Glutamatergic neuron (in vitro differentiated cells): ENCODE data around the gene MAP2. TPM values are rescaled to one million over a fixed set of nuclear protein-coding genes. Genes with fewer than 3 reads are reported as not detected.

Experiments used
- DNase-seq: peaks from one replicate; pipeline ENCODE4 v3.0.0; 2022
- H3K27ac Mint-ChIP-seq: one replicate; pipeline ENCODE4 v1.8.0; 2020; ENCODE audit warnings: mild to moderate bottlenecking, mixed read lengths, inconsistent platforms; ENCODE audit not compliant: unreplicated experiment
- H3K27me3 Mint-ChIP-seq: one replicate; pipeline ENCODE4 v1.8.0; 2020; ENCODE audit warnings: mild to moderate bottlenecking, moderate library complexity, mixed read lengths, inconsistent platforms; ENCODE audit not compliant: unreplicated experiment
- H3K36me3 Mint-ChIP-seq: one replicate; pipeline ENCODE4 v1.8.0; 2020; ENCODE audit warnings: mild to moderate bottlenecking, mixed read lengths, inconsistent platforms; ENCODE audit not compliant: unreplicated experiment
- H3K4me1 Mint-ChIP-seq: one replicate; pipeline ENCODE4 v1.8.0; 2020; ENCODE audit warnings: mild to moderate bottlenecking, low read depth, mixed read lengths, inconsistent platforms; ENCODE audit not compliant: unreplicated experiment
- H3K4me3 Mint-ChIP-seq: one replicate; pipeline ENCODE4 v1.8.0; 2020; ENCODE audit warnings: mild to moderate bottlenecking, mixed read lengths, inconsistent platforms; ENCODE audit not compliant: unreplicated experiment
- H3K9me3 Mint-ChIP-seq: one replicate; pipeline ENCODE4 v1.8.0; 2020; ENCODE audit warnings: mild to moderate bottlenecking, moderate library complexity, mixed read lengths, inconsistent platforms; ENCODE audit not compliant: unreplicated experiment
- CTCF ChIP-seq: fragments of 200-600 bp; sonication (generic); IDR thresholded peaks from one replicate; pipeline ENCODE4 v1.5.0; 2021; ENCODE audit not compliant: partially characterized antibody, unreplicated experiment
- total RNA-seq: library from RNA; stranded (reverse); fragmentation: NEBNext Ultra II Directional; extraction: Animal tissue kit (Norgen Biotek cat#: 25700); gene quantifications from one replicate; pipeline ENCODE4 v1.2.1, GENCODE V29; 2021; ENCODE audit not compliant: unreplicated experiment

MAP2 gene
- total RNA-seq, 1 donor from 2014 or later: 177 TPM

GRCh38 chr2:209640358-209640757, 216.5 kb downstream of the MAP2 start:
- peaks cover 4% of the 10 kb centered on the region for H3K4me1 Mint-ChIP-seq
- H3K36me3 Mint-ChIP-seq: no peaks in the 10 kb centered on the region
- no peak overlapping the region for H3K27ac Mint-ChIP-seq
- no peak for DNase-seq
- H3K27me3 Mint-ChIP-seq: peaks cover 1% of the 10 kb centered on the region
- no peak overlapping the region for H3K4me3 Mint-ChIP-seq
- H3K9me3 Mint-ChIP-seq: no peaks in the 10 kb centered on the region
- no peak for TF ChIP-seq CTCF

DNA sequence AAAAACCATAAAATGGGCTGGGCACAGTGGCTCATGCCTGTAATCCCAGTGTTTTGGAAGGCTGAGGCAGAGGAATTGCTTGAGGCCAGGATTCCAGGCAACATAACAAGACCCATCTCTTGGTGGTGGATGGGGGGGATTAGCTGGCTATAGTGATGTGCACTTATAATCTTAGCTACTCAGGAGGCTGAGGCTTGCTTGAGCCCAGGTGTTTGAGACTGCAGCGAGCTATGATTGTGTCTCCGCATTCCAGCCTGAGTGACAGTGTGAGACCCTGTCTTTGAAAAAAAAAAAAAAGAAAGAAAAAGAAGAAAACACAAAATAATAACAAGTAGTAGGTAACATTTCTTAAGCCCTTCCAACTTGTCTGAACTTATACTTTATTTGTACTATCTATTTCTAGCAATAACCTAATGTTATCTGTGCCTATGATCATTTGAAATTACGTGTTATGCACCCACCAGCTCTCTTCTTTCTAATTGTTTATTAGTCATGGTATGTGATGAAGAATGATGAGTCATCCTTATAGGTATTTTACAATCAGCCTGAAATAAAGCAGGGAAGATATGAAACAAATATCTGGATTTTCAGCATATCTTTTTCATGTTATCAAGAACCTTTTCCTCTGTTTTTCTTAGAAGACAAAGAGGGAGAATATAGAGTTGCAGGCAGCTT, 218.4 kb downstream of the MAP2 start:
- peaks cover 1% of the 10 kb centered on the region for H3K27me3 Mint-ChIP-seq
- H3K27ac Mint-ChIP-seq: no peak overlapping the region

DNA sequence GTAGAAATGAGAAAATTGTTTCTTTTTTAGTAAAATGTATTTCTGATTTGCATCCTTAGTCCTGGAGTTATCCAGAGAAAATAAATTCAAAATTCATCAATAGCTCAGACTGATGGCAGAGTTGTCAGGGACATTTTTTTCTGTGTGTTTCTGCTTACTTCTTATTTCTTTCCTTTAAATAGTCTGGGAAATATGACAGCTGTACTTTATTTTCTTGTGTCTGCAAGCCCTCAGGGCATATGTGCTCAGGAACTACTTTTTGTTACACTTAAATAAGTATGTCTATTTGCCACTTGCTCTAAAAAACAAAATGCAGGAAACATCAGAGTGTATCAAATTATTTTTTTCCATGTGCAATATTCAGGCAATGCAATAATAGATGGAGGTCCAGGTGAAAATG, 221.0 kb downstream of the MAP2 start:
- Mint-ChIP-seq H3K36me3 (no peaks in the 10 kb centered on the region), H3K4me1 (peaks cover 4% of the 10 kb centered on the region), H3K27me3 (peaks cover 1% of the 10 kb centered on the region), H3K4me3 (no peak overlapping the region), H3K9me3 (no peaks in the 10 kb centered on the region), H3K27ac (no peak overlapping the region)
- DNase-seq: no peak
- TF ChIP-seq CTCF: no peak

More for the DNA sequence above, 218.4 kb downstream of the MAP2 start:
- Mint-ChIP-seq H3K9me3 (no peaks in the 10 kb centered on the region), H3K36me3 (no peaks in the 10 kb centered on the region), H3K4me3 (no peak overlapping the region), H3K4me1 (peaks cover 4% of the 10 kb centered on the region)
- no peak for DNase-seq
- TF ChIP-seq CTCF: no peak

DNA sequence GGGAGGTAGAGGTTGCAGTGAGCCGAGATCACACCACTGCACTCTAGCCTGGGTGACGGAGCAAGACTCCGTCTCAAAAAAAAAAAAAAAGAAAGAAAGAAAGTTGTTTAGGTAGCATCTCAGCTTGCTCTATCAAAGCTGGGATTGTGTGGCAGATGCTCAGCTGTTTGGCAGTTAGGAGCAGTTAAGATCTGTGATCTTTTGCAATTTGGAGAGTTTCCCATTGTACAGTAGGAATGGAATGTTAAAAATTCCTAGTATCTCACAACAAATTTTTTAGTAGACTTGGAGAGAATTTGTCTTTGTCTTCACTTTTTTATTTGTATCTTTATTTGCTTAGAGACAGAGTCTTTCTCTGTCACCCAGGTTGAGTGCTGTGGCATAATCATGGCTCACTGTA, 224.9 kb downstream of the MAP2 start:
- TF ChIP-seq CTCF: no peak
- Mint-ChIP-seq H3K27me3 (peaks cover 1% of the 10 kb centered on the region), H3K36me3 (no peaks in the 10 kb centered on the region), H3K27ac (no peak overlapping the region), H3K4me3 (no peak overlapping the region), H3K4me1 (peaks cover 4% of the 10 kb centered on the region), H3K9me3 (no peaks in the 10 kb centered on the region)
- no peak for DNase-seq

GRCh38 chr2:209653134-209653533, 229.3 kb downstream of the MAP2 start:
- no peaks in the 10 kb centered on the region for H3K27me3 Mint-ChIP-seq
- H3K4me3 Mint-ChIP-seq: no peak overlapping the region
- no peak for TF ChIP-seq CTCF
- no peaks in the 10 kb centered on the region for H3K36me3 Mint-ChIP-seq
- no peak overlapping the region for H3K27ac Mint-ChIP-seq
- no peak for DNase-seq
- H3K4me1 Mint-ChIP-seq: peaks cover 2% of the 10 kb centered on the region
- H3K9me3 Mint-ChIP-seq: no peaks in the 10 kb centered on the region
